H1 (cell line): ENCODE results near the gene PRDX2. TPM values are rescaled to one million over a fixed set of nuclear protein-coding genes. Genes with fewer than 3 reads are reported as not detected.

ENCODE experiments used
- CTCF ChIA-PET: fragments of 300-600 bp; sonication (Branson Sonifier 250); formaldehyde crosslinking; loops from one replicate; lab custom pipeline; 2021; ENCODE audit not compliant: partially characterized antibody; lab: Charles Lee
- POLR2A ChIA-PET: fragments of 300-600 bp; sonication (Branson Sonifier 250); formaldehyde crosslinking; loops from one replicate; lab custom pipeline; 2021; ENCODE audit warnings: inconsistent platforms; ENCODE audit not compliant: partially characterized antibody; lab: Charles Lee
- DNase-seq, 2 experiments: peaks; one replicate each; pipeline versions ENCODE4 v3.0.0 to v3.0.0-alpha.2; 2010 to 2022; ENCODE audit warnings: low spot score in 2 of 2, low read depth in 1 of 2, mixed read lengths in 1 of 2
- FAIRE-seq: peaks from 2 replicates; lab custom pipeline; 2011; peaks lifted over from hg19 to GRCh38; lab: Jason Lieb, UNC
- H2AFZ ChIP-seq: 2 replicates; pipeline ENCODE4 v1.8.1; 2012; ENCODE audit warnings: low read length, inconsistent platforms
- H2AK5ac ChIP-seq: 2 replicates; pipeline ENCODE4 v1.6.1; 2013; ENCODE audit warnings: low read depth, low read length
- H2BK120ac ChIP-seq: replicated peaks from 2 replicates; pipeline ENCODE3; 2013; ENCODE audit warnings: low read depth, low read length, inconsistent platforms
- H2BK12ac ChIP-seq: 2 replicates; pipeline ENCODE4 v1.6.1; 2013; ENCODE audit warnings: low read depth, low read length
- H2BK15ac ChIP-seq: 2 replicates; pipeline ENCODE4 v1.6.1; 2013; ENCODE audit warnings: low read length
- H2BK20ac ChIP-seq: 2 replicates; pipeline ENCODE4 v1.6.1; 2013; ENCODE audit warnings: low read length
- H2BK5ac ChIP-seq: 2 replicates; pipeline ENCODE4 v1.6.1; 2013; ENCODE audit warnings: low read depth, low read length
- H3K14ac ChIP-seq: 2 replicates; pipeline ENCODE4 v1.6.1; 2013; ENCODE audit warnings: inconsistent platforms; ENCODE audit not compliant: insufficient read length
- H3K18ac ChIP-seq: 2 replicates; pipeline ENCODE4 v1.6.1; 2013; ENCODE audit warnings: low read length; ENCODE audit errors: extremely low read depth
- H3K23ac ChIP-seq: 2 replicates; pipeline ENCODE4 v1.6.1; 2013; ENCODE audit warnings: inconsistent platforms; ENCODE audit not compliant: insufficient read length
- H3K23me2 ChIP-seq: 2 replicates; pipeline ENCODE4 v1.6.1; 2013; ENCODE audit warnings: low read depth, low read length
- H3K27ac ChIP-seq: 2 replicates; pipeline ENCODE4 v1.6.1; 2011; ENCODE audit warnings: low read depth, low read length, inconsistent platforms
- H3K27me3 ChIP-seq, 4 experiments: replicated peaks in 1 of 4; 1 replicate in 1 of 4; 2 replicates in 3 of 4; pipeline versions ENCODE4 v1.6.1 to v1.8.1; 2011 to 2013; ENCODE audit warnings: low read length in 3 of 4, mild to moderate bottlenecking in 3 of 4, inconsistent platforms in 2 of 4, mixed read lengths in 2 of 4, moderate library complexity in 1 of 4; ENCODE audit not compliant: control insufficient read depth in 3 of 4, insufficient read depth in 3 of 4; ENCODE audit errors: extremely low read depth in 1 of 4
- H3K36me3 ChIP-seq, 4 experiments: 2 replicates each; pipeline versions ENCODE4 v1.6.1 to v1.8.1; 2011 to 2013; ENCODE audit warnings: mild to moderate bottlenecking in 4 of 4, low read length in 3 of 4, moderate library complexity in 2 of 4, control low read depth in 1 of 4, inconsistent platforms in 1 of 4; ENCODE audit not compliant: insufficient read depth in 4 of 4, control insufficient read depth in 2 of 4
- H3K4ac ChIP-seq: replicated peaks from 2 replicates; pipeline ENCODE3; 2013; ENCODE audit warnings: low read length, low read depth, mixed read lengths, inconsistent platforms; ENCODE audit not compliant: insufficient read length
- H3K4me1 ChIP-seq, 4 experiments: replicated peaks in 1 of 4; 1 replicate in 1 of 4; 2 replicates in 3 of 4; pipeline versions ENCODE4 v1.6.1 to v1.8.1; 2011 to 2013; ENCODE audit warnings: low read length in 3 of 4, inconsistent platforms in 2 of 4, mixed read lengths in 1 of 4; ENCODE audit not compliant: insufficient read depth in 4 of 4, control insufficient read depth in 3 of 4
- H3K4me2 ChIP-seq, 2 experiments: 2 replicates each; pipeline versions ENCODE4 v1.6.1 to v1.8.1; 2011 to 2013; ENCODE audit warnings: low read depth in 2 of 2, low read length in 2 of 2, control low read depth in 1 of 2, inconsistent platforms in 1 of 2, mild to moderate bottlenecking in 1 of 2; ENCODE audit not compliant: insufficient read depth in 1 of 2
- H3K4me3 ChIP-seq, 4 experiments: fragments of 200-600, 300-600 bp in 1 of 4; sonication (generic), shearing (Covaris generic), sonication (Bioruptor Twin) in 1 of 4; 2 replicates each; pipeline versions ENCODE4 v1.5.1 to v1.8.1; 2011 to 2016; ENCODE audit warnings: low read length in 4 of 4, low read depth in 3 of 4, control low read depth in 2 of 4, inconsistent platforms in 2 of 4, mild to moderate bottlenecking in 2 of 4, mixed read lengths in 1 of 4, moderate library complexity in 1 of 4; ENCODE audit not compliant: insufficient read depth in 2 of 4; ENCODE audit errors: extremely low read depth in 1 of 4
- H3K56ac ChIP-seq: replicated peaks from 2 replicates; pipeline ENCODE3; 2013; ENCODE audit warnings: low read depth, mild to moderate bottlenecking, mixed read lengths, low read length, inconsistent platforms; ENCODE audit not compliant: insufficient read length
- H3K79me1 ChIP-seq: 2 replicates; pipeline ENCODE4 v1.6.1; 2013; ENCODE audit warnings: low read depth, low read length, control low read depth
- H3K79me2 ChIP-seq, 2 experiments: 2 replicates each; pipeline versions ENCODE4 v1.6.1 to v1.8.1; 2012 to 2013; ENCODE audit warnings: low read length in 2 of 2, mild to moderate bottlenecking in 2 of 2, inconsistent platforms in 1 of 2; ENCODE audit not compliant: insufficient read depth in 2 of 2, control insufficient read depth in 1 of 2
- H3K9ac ChIP-seq, 4 experiments: replicated peaks in 1 of 4; 1 replicate in 1 of 4; 2 replicates in 3 of 4; pipeline versions ENCODE4 v1.6.1 to v1.8.1; 2011 to 2013; ENCODE audit warnings: low read depth in 3 of 4, low read length in 3 of 4, control low read depth in 2 of 4, mild to moderate bottlenecking in 2 of 4, moderate library complexity in 2 of 4, inconsistent platforms in 1 of 4; ENCODE audit errors: extremely low read depth in 1 of 4
- H3K9me3 ChIP-seq, 2 experiments: 2 replicates each; pipeline versions ENCODE4 v1.6.1 to v1.8.1; 2012 to 2013; ENCODE audit warnings: mild to moderate bottlenecking in 2 of 2, moderate library complexity in 2 of 2, control low read depth in 1 of 2, inconsistent platforms in 1 of 2, low read depth in 1 of 2, low read length in 1 of 2, mixed read lengths in 1 of 2; ENCODE audit not compliant: insufficient read depth in 2 of 2
- H4K20me1 ChIP-seq, 2 experiments: replicated peaks in 1 of 2; 2 replicates each; pipeline versions ENCODE3 to v1.8.1; 2011 to 2013; ENCODE audit warnings: inconsistent platforms in 2 of 2, low read length in 2 of 2, mild to moderate bottlenecking in 1 of 2; ENCODE audit not compliant: insufficient read depth in 2 of 2, control insufficient read depth in 1 of 2
- H4K5ac ChIP-seq: 2 replicates; pipeline ENCODE4 v1.6.1; 2013; ENCODE audit warnings: low read length, low read depth, mixed read lengths, inconsistent platforms; ENCODE audit not compliant: insufficient read length
- H4K8ac ChIP-seq: 2 replicates; pipeline ENCODE4 v1.8.0; 2013; ENCODE audit warnings: mild to moderate bottlenecking, moderate library complexity, low read length, inconsistent platforms; ENCODE audit not compliant: insufficient read depth; ENCODE audit errors: extremely low read depth
- H4K91ac ChIP-seq: replicated peaks from 2 replicates; pipeline ENCODE3; 2013; ENCODE audit warnings: low read length, mixed read lengths, inconsistent platforms; ENCODE audit not compliant: insufficient read length
- CTBP2 ChIP-seq: IDR thresholded peaks from 2 replicates; pipeline ENCODE4 v1.7.0; 2011; ENCODE audit warnings: borderline replicate concordance, mild to moderate bottlenecking, moderate library complexity, mixed read lengths, low read length; ENCODE audit not compliant: insufficient read depth, insufficient read length
- KDM5A ChIP-seq: fragments of 200-600 bp; IDR thresholded peaks from 2 replicates; pipeline ENCODE4 v1.7.1; 2012; ENCODE audit warnings: mild to moderate bottlenecking, low read length, inconsistent platforms, mixed read lengths
- YY1 ChIP-seq: IDR thresholded peaks from 2 replicates; pipeline ENCODE4 v1.6.1; 2011; ENCODE audit warnings: low read depth, mild to moderate bottlenecking, low read length
- WGBS, 2 experiments: shearing (Covaris generic) in 1 of 2; methylation state at CpG; one replicate each; pipeline versions ENCODE4 v1.1.6 to v1.1.7; 2013 to 2015; ENCODE audit warnings: low lambda C conversion rate in 2 of 2, mixed read lengths in 2 of 2, inconsistent platforms in 1 of 2, low coverage in 1 of 2, missing lambda C conversion rate in 1 of 2; ENCODE audit not compliant: insufficient replicate concordance in 2 of 2, insufficient coverage in 1 of 2, insufficient read length in 1 of 2; ENCODE audit errors: extremely low coverage in 1 of 2, missing lambda C conversion rate in 1 of 2; 5-methylcytosine and 5-hydroxymethylcytosine counted together
- polyA plus RNA-seq, 7 experiments: library from polyadenylated mRNA; depleted of rRNA in 3 of 7; stranded (reverse) in 5 of 7; unstranded in 2 of 7; fragments of >200 nt in 5 of 7; fragments of 200-250 nt in 2 of 7; gene quantifications; 1 replicate in 5 of 7; 2 replicates in 1 of 7; 4 replicates in 1 of 7; pipeline versions ENCODE4 v1.2.1 to v1.2.3, GENCODE V29; 2011 to 2013; ENCODE audit warnings: missing spikeins in 2 of 7, mixed read lengths in 2 of 7
- total RNA-seq: library from RNA; stranded (reverse); fragmentation: NEBNext Ultra II Directional; extraction: Animal tissue kit (Norgen Biotek cat#: 25700); gene quantifications from 2 replicates; pipeline ENCODE4 v1.2.1, GENCODE V29; 2021

The PRDX2 gene
- total and polyA plus RNA-seq, 2 of the 8 experiments (the other 6 are each of a cell fraction or from before 2014, with no cell fraction given) = 380 to 748 TPM

DNA sequence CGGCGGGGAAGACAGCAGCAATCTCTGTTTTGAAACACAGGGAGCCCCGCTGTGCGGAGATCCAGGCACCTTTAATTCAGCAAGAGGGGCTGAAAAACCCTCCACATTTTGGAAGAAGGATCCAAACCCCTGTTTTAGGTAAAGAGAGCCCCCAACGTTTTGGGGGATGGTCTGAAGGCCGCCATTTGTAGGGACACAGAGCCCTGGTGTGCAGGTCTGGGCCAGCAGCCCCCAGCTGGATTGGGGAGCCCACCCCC, 22.8 kb downstream of the PRDX2 start:
- H2BK120ac ChIP-seq = no peak overlapping the region
- no peaks in the 10 kb centered on the region for H3K9me3 ChIP-seq
- H2BK12ac ChIP-seq = peak overlapping the region; percentile 35; the same call in 1 of the 2 replicates
- no peaks in the 10 kb centered on the region for H4K20me1 ChIP-seq
- H3K9ac ChIP-seq = peak overlapping the region in 2 of 4 experiments; percentile 31 to 38; a peak in 3 of 7 replicates
- WGBS, 2 experiments = 23% methylated on average over 6 of the region's 6 CpGs; no CpG with 5 or more reads in 1 of the 2 experiments
- no peak overlapping the region; the same call in 1 of the 2 replicates for H2AK5ac ChIP-seq
- H3K56ac ChIP-seq = no peak overlapping the region
- peak overlapping the region; percentile 22; the same call in 1 of the 2 replicates for H3K27ac ChIP-seq
- FAIRE-seq (no peak), DNase-seq (no peak)
- no peaks in the 10 kb centered on the region for H3K36me3 ChIP-seq
- TF ChIP-seq KDM5A (no peak), CTBP2 (peak; percentile 40), YY1 (no peak)
- peak overlapping the region; percentile 81 for H3K18ac ChIP-seq
- H2BK20ac ChIP-seq = no peak overlapping the region
- H3K79me2 ChIP-seq = no peaks in the 10 kb centered on the region
- no peak overlapping the region for H2BK15ac ChIP-seq
- peaks cover 4 to 30% (median 22%) of the 10 kb centered on the region in 4 experiments for H3K4me1 ChIP-seq
- peak overlapping the region; percentile 8 for H3K4ac ChIP-seq
- H2BK5ac ChIP-seq = peak overlapping the region; percentile 85
- H3K4me2 ChIP-seq = peak overlapping the region; percentile 93 to 94
- peak overlapping the region; percentile 84 for H4K5ac ChIP-seq
- no peaks in the 10 kb centered on the region for H3K79me1 ChIP-seq
- no peaks in the 10 kb centered on the region for H3K27me3 ChIP-seq
- H3K23ac ChIP-seq = no peak overlapping the region
- H3K4me3 ChIP-seq = peak overlapping the region; percentile 40 to 69 (median 62); a peak in 6 of 8 replicates
- H4K91ac ChIP-seq = peak overlapping the region; percentile 80
- no peak overlapping the region for H3K14ac ChIP-seq
- H2AFZ ChIP-seq = no peak overlapping the region
- CTCF ChIA-PET = interaction anchor here (0.6 to 11.2 kb wide), 13 partner anchors 9 to 71 kb away, joined by 3 to 277 read pairs (median 4); partner anchors contain the start of genes JUNB, RTBDN and THSD8
- peak overlapping the region; percentile 36 for H4K8ac ChIP-seq
- POLR2A ChIA-PET = interaction anchor here (1.0 to 16.6 kb wide), 9 partner anchors 9 to 155 kb away, joined by 3 to 317 read pairs (median 7); partner anchors contain the start of genes FARSA, GET3, JUNB and PRDX2
- peaks cover 27% of the 10 kb centered on the region; the same call in 1 of the 2 replicates for H3K23me2 ChIP-seq
